ENCODE measurements around the gene NRBP1. TPM values are rescaled to one million over a fixed set of nuclear protein-coding genes. Genes with fewer than 3 reads are reported as not detected.

Gene NRBP1
- 10 to 100 TPM; 47.4 to 73.3 (median 64.2) TPM for total RNA-seq

GRCh38 chr2:27428213-27428977 lies at the start of gene NRBP1:
Gene NRBP1 (plus strand): TSS chr2:27428631. CDS start chr2:27433274, 4,643 bp downstream.
- TF ChIP-seq, protein P1, sequence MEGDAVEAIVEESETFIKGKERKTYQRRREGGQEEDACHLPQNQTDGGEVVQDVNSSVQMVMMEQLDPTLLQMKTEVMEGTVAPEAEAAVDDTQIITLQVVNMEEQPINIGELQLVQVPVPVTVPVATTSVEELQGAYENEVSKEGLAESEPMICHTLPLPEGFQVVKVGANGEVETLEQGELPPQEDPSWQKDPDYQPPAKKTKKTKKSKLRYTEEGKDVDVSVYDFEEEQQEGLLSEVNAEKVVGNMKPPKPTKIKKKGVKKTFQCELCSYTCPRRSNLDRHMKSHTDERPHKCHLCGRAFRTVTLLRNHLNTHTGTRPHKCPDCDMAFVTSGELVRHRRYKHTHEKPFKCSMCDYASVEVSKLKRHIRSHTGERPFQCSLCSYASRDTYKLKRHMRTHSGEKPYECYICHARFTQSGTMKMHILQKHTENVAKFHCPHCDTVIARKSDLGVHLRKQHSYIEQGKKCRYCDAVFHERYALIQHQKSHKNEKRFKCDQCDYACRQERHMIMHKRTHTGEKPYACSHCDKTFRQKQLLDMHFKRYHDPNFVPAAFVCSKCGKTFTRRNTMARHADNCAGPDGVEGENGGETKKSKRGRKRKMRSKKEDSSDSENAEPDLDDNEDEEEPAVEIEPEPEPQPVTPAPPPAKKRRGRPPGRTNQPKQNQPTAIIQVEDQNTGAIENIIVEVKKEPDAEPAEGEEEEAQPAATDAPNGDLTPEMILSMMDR (IDR thresholded peaks at IDR 0.05; ENCODE audit: low read depth) = no peak

DNA sequence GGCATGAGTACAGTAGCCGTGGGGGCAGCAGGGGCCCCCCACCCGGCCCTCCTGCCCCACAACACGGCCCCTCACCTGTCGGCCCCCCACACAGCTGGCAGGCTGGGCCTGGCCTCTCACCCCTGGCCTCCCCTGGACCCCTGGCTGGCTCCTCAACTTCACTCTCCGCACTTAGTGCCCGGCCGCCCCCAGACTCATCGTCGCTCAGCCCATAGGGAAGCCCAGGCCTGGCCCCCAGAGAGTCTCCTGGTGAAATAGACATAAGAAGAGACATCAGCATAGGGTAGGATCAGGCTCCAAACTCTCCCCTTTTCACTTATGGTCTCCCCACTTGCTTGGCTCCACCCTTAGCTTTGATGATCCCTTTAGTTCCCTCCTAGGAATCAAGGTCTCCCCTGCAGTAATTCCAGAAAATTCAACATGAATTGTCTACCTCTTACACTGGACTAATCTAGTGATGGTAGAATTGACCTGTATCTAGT lies 49.6 kb upstream of the NRBP1 start:
- TF ChIP-seq, protein P1 (IDR thresholded peaks at IDR 0.05; ENCODE audit: low read depth) = no peak

GRCh38 chr2:27379383-27379835 lies 49.0 kb upstream of the NRBP1 start:
- TF ChIP-seq, protein P1 (IDR thresholded peaks at IDR 0.05; ENCODE audit: low read depth) = no peak

DNA sequence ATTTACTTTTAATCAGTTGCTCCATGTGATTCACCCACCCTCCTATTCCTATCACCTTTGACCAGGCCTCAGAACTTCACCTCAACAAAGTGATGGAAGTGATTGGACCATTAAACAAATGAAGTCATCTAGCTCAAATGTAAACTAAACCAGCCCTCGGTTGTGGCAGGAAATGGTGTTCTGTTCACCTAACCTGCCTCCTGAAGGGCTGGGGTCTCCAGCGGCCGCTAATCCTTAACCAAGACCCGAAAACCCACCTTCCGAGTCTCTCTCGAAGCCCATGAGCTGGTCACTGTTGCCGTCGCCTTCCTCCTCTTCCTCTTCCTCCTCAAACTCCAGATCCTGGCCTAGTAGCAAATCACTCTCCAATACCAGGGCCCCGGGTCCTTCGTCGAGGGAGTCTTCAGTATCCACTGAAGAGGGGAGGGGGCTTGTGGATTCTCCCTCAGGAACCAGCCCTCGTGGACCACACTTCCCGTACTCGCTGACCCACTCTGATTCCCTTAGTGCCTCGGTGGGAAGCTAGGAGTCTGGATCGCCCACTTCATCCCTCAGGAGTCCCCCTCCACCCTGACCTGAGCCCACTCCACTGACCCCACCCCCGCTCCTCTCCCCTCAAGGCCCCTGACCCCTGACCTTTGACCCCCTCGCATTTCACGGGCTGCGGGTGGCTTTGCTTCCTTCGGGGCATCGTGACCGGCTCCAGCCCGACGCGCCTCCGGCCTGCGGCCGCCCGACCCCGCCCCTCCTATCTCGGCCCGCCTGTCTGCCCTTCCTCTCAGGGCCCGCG lies 48.4 kb upstream of the NRBP1 start:
- TF ChIP-seq, protein P1 (IDR thresholded peaks at IDR 0.05; ENCODE audit: low read depth) = no peak

DNA sequence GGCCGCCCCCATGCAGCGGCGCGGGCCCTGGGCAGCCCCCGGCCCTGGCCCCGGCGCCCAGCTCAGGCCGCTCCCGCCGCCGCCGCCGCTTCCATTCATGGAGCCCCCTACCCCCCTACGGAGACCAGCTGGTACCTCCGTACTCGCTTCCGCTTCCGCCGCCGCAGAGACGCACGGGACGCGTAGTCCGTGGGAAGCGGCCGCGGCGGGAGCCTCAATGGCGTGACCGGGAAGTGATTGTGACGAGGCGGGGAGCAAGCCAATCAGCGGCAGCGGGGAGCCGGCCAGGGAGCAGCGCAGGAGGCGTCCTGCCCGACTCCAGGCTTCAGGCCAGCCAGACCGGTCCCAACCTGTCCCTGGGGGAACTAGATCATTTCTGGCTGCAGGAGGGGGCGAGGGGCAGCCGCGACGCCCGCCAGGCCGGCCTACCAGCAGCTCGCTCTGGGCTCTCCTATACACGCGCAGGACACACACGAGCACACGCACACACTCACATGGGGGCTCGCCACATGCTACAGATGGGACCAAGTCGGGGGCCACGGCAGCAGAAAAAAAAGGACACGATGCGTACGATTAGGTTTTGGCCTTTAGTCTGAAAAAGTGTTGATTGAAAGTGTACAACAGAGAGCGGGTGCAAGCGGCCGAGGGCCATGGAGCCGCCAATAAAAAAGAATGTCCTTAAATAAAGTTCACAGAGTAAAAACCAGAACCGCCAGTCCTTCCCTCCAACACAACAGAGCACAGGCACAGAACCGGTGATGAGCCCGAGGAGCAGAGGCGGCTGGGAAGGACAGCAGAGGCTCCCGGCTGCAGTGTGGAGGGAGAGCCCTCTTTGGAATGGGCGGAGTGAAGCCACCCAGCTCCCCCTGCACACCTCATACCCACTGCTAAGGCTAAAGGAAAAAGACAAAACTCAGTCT lies 47.5 kb upstream of the NRBP1 start, which contains the start of gene ZNF513:
Gene ZNF513, minus strand, starts transcription at position 109 of the 920 bp plus-strand sequence. CDS start 208 bp downstream, outside the sequence.
- TF ChIP-seq, protein P1 (IDR thresholded peaks at IDR 0.05; ENCODE audit: low read depth) = no peak

GRCh38 chr2:27381577-27382181 lies 46.8 kb upstream of the NRBP1 start:
- TF ChIP-seq, protein P1 (IDR thresholded peaks at IDR 0.05; ENCODE audit: low read depth) = no peak

All from subcutaneous adipose tissue (tissue), 4 donors.